ENCODE data around the gene NFIB.

NFIB gene

DNA sequence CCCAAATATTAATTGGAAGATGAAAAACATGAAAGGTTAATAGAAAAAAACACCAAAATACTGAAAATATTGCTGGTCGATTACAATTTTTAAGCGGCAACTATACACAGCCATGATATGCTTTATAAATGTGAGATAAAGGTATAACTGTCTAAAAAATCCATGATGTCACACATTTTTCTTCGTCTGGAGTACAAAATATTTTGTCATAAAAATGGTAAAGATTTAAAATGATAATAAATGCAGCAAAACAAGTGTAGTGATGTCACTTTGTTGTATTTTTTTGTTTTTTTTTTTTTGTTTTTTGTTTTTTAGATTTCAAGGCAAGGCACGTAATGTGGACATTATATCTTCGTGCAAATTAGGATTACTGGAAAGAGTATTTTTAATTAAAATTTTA, 227.4 kb downstream of the NFIB start:
- Mint-ChIP-seq H3K36me3 (ENCODE audit: low read depth) (no peaks in the 10 kb centered on the region), H3K9me3 (no peaks in the 10 kb centered on the region), H3K27me3 (ENCODE audit: low read depth) (no peaks in the 10 kb centered on the region), H3K4me1 (ENCODE audit: low read depth) (no peaks in the 10 kb centered on the region), H3K4me3 (no peak overlapping the region), H3K27ac (no peak overlapping the region)

DNA sequence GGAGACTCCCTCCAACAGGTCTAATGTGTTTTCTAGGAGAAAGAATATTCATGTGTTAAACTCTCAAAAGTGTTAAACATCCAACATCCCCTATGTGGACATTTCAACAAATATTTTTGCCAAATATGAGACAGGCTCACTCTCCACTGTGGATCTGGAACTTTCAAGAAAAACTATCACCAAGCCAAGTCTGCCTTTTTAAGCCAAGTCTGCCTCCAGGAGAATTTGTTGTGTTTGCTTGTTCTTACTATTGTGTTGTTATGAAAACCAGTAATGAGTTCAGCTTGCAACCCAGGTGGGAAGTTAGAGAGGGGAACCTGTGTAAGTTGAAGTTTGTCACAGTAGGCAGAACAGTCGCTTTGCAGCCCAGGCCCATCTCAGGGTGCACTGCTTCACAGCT, 228.1 kb downstream of the NFIB start:
- Mint-ChIP-seq H3K4me1 (ENCODE audit: low read depth) (no peaks in the 10 kb centered on the region), H3K27me3 (ENCODE audit: low read depth) (no peaks in the 10 kb centered on the region), H3K4me3 (no peak overlapping the region), H3K9me3 (no peaks in the 10 kb centered on the region), H3K27ac (no peak overlapping the region), H3K36me3 (ENCODE audit: low read depth) (no peaks in the 10 kb centered on the region)

DNA sequence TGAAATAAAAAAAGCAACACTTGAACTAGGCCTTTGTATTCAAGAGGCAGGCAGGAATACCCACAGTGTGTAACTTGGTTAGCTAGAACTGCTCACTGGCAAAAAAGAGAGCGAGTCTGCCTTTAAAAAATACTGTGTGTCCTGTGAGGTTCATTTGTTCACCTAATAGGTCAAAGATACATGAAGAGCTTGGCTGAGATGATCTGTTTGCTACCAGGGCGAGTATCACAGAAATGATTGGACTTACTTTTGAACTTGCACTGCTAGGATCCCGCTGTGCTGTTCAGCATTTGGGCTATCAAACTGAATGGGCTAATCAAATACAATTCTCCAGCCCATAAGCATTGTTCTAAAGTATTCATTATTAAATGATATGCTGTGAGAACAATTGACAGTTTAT, 229.1 kb downstream of the NFIB start:
- no peaks in the 10 kb centered on the region for H3K27me3 Mint-ChIP-seq (ENCODE audit: low read depth)

DNA sequence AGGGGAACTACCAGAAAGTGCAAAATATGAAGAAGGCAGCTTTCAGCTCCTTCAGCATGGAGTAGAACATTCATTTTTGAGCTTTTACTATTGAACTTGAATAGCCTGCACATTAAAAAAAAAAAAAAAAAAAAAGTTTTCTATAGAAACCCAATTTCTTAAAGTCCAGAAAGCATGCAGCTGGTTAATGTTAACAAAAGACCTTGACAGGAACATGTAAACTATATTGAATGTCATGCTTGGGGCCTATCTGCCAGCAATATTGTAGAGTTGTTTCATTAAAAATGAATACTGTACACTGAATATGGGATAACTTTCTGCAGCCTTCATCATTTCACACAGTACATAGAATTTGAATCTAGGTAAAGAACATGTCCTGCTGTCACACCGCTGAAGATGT, 230.6 kb downstream of the NFIB start:
- H3K9me3 Mint-ChIP-seq = no peaks in the 10 kb centered on the region
- H3K4me3 Mint-ChIP-seq = no peak overlapping the region
- no peak overlapping the region for H3K27ac Mint-ChIP-seq
- no peaks in the 10 kb centered on the region for H3K36me3 Mint-ChIP-seq (ENCODE audit: low read depth)
- no peaks in the 10 kb centered on the region for H3K4me1 Mint-ChIP-seq (ENCODE audit: low read depth)
- no peaks in the 10 kb centered on the region for H3K27me3 Mint-ChIP-seq (ENCODE audit: low read depth)

More for the DNA sequence above, 229.1 kb downstream of the NFIB start:
- H3K36me3 Mint-ChIP-seq (ENCODE audit: low read depth) = no peaks in the 10 kb centered on the region
- no peaks in the 10 kb centered on the region for H3K9me3 Mint-ChIP-seq
- H3K4me1 Mint-ChIP-seq (ENCODE audit: low read depth) = no peaks in the 10 kb centered on the region
- H3K4me3 Mint-ChIP-seq = no peak overlapping the region
- H3K27ac Mint-ChIP-seq = no peak overlapping the region

DNA sequence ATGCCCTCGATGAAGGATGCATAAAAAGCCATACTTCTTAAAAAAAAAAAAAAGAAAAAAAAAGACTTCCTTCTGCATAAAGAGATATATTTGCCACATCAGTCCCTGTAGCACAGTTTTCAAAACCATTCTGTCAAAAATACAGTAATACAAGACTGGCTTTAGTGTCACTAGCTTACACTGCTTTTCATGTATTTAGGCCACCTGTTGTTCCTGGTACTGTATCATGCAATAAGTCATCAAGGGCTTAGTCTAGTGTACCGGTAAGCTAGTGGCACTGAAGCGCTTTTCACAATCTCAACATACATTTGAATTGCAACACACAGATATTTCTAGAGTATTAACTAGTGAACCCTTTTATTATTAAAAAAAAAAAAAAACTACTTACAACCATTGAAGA, 231.2 kb downstream of the NFIB start:
- no peaks in the 10 kb centered on the region for H3K9me3 Mint-ChIP-seq
- H3K27me3 Mint-ChIP-seq (ENCODE audit: low read depth) = no peaks in the 10 kb centered on the region
- H3K4me1 Mint-ChIP-seq (ENCODE audit: low read depth) = no peaks in the 10 kb centered on the region
- H3K36me3 Mint-ChIP-seq (ENCODE audit: low read depth) = no peaks in the 10 kb centered on the region
- no peak overlapping the region for H3K4me3 Mint-ChIP-seq
- H3K27ac Mint-ChIP-seq = no peak overlapping the region

DNA sequence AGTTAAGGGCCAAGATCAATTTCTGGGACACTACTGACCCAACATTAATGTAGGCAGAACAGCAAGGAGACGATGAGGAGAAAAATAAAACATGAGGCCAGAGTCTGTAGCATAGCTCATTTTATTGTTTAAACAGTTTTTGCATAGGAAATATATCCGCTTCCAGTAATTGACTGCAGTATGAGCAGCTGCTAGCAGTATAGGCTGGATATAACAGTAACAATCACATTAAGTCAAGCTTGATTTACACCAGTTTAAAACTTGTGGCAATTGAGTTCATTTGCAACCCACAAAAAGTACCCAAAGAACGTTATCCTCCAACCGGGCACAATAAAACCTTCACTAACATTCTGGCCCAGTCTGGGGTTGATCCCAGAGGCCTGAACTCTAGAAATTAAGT, 232.2 kb downstream of the NFIB start:
- Mint-ChIP-seq H3K9me3 (no peaks in the 10 kb centered on the region), H3K27ac (no peak overlapping the region), H3K4me1 (ENCODE audit: low read depth) (no peaks in the 10 kb centered on the region), H3K36me3 (ENCODE audit: low read depth) (no peaks in the 10 kb centered on the region), H3K4me3 (no peak overlapping the region), H3K27me3 (ENCODE audit: low read depth) (no peaks in the 10 kb centered on the region)

DNA sequence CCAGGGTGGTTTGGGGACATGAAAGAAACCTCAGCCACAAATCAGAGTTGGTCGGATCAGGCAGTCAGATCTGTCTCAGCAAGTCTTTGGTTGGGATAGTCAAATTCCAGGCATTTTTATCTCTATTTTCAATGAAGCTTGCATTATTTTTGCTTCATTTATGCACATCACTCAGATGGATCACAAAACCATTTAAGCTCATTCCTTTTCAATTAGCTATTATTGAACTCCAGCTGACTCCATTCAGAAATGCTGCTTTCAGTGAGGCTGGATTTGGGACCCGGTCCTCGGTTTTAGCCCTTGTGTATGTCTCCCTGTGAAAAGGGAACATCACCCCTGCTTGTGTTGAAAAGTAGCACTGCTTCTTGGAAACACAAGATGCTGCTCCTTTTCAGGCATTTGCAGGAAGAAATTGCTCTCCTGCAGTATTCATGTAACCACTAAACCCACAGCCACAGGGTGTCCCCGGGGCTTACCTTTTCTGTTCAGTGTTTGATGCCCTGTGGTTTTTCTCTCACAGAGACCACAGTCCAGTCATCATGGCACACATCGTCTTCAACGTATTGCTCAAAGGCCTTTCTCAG, 232.9 kb downstream of the NFIB start:
- no peaks in the 10 kb centered on the region for H3K27me3 Mint-ChIP-seq (ENCODE audit: low read depth)
- H3K36me3 Mint-ChIP-seq (ENCODE audit: low read depth) = no peaks in the 10 kb centered on the region
- H3K9me3 Mint-ChIP-seq = no peaks in the 10 kb centered on the region
- no peak overlapping the region for H3K27ac Mint-ChIP-seq
- H3K4me3 Mint-ChIP-seq = no peak overlapping the region
- H3K4me1 Mint-ChIP-seq (ENCODE audit: low read depth) = no peaks in the 10 kb centered on the region

DNA sequence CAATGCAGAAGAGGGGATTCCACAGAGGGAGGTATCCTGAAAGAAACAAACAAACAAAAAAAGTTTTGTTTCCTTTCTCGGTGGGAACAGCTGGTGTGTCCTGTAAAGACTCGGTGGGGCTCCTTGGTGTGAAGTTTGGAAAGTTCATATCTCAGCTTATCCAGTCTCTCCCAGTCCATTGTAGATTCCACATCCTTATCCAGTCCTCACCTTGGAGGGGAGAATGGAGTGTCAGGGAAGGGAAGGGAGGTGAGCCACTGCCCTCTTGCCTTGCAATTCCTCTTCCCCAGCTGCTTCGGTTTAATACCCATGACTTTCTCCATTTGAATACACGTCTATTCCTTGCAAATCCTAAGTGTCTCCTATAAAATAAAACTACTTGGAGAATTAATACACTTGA, 234.5 kb downstream of the NFIB start:
- Mint-ChIP-seq H3K9me3 (no peaks in the 10 kb centered on the region), H3K27me3 (ENCODE audit: low read depth) (no peaks in the 10 kb centered on the region), H3K27ac (no peak overlapping the region), H3K36me3 (ENCODE audit: low read depth) (no peaks in the 10 kb centered on the region), H3K4me1 (ENCODE audit: low read depth) (no peaks in the 10 kb centered on the region), H3K4me3 (no peak overlapping the region)

DNA sequence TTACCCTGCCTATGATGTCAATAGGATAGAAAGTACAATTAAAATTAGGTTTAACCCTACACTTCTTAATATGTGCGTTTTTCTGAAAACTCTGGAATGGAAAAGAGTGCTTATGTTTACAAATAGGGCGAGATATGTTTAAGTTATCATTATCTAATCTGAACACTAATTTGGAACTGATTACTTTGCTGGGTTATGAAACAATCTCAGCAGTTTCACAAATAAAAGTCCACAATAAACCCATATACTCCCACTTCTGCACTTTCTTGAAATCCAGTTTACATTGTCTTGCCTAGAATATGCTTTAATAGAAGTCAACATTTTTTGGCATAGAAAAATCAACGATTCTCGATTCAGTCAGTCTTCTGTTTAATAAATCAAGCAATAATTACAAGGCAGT, 236.3 kb downstream of the NFIB start:
- Mint-ChIP-seq H3K36me3 (ENCODE audit: low read depth) (no peaks in the 10 kb centered on the region), H3K4me1 (ENCODE audit: low read depth) (no peaks in the 10 kb centered on the region), H3K4me3 (no peak overlapping the region), H3K27me3 (ENCODE audit: low read depth) (no peaks in the 10 kb centered on the region), H3K27ac (no peak overlapping the region), H3K9me3 (peaks cover 6% of the 10 kb centered on the region)

DNA sequence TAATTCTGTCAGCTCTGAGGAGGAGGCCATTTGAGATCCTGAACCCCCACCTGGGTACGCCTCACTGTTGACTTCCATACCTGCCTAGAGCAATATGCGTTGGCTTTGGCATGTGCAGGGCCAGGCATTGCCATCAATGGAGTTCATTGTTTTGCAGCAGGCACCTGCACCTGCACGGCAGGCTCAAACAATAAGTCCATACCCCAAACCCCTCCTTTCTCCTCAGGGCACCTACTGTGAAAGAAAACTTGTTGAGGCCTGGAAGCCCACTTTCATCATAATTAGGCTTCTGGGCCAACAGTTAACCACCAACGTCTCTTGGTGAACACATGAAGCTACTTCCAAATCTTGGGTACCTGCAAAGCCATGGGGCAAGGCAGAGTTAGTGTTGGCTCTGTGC, 238.7 kb downstream of the NFIB start:
- Mint-ChIP-seq H3K36me3 (ENCODE audit: low read depth) (no peaks in the 10 kb centered on the region), H3K27me3 (ENCODE audit: low read depth) (no peaks in the 10 kb centered on the region), H3K4me3 (no peak overlapping the region), H3K4me1 (ENCODE audit: low read depth) (no peaks in the 10 kb centered on the region), H3K9me3 (peaks cover 14% of the 10 kb centered on the region), H3K27ac (no peak overlapping the region)

DNA sequence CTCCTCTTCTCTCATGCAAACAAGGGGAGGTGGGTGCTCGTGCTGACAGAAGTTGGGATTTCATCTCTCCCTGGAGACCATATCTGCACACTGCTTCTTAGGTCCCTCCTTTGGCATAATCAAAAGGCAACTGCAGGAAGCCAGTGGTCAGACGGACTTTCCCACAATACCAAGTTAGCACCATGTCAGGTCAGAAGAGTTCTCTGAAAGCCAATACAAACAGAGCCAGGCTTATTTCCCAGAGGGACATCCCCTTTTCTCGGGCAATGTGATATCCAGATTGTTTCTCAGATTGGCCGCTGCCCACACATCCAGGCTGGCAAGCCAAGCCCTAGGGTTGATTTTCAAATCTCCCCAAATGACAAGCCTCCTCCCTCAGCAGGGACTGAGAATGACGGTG, 241.1 kb downstream of the NFIB start:
- no peaks in the 10 kb centered on the region for H3K27me3 Mint-ChIP-seq (ENCODE audit: low read depth)
- no peak overlapping the region for H3K4me3 Mint-ChIP-seq
- no peaks in the 10 kb centered on the region for H3K36me3 Mint-ChIP-seq (ENCODE audit: low read depth)
- H3K4me1 Mint-ChIP-seq (ENCODE audit: low read depth) = no peaks in the 10 kb centered on the region
- H3K9me3 Mint-ChIP-seq = peaks cover 18% of the 10 kb centered on the region
- H3K27ac Mint-ChIP-seq = no peak overlapping the region

DNA sequence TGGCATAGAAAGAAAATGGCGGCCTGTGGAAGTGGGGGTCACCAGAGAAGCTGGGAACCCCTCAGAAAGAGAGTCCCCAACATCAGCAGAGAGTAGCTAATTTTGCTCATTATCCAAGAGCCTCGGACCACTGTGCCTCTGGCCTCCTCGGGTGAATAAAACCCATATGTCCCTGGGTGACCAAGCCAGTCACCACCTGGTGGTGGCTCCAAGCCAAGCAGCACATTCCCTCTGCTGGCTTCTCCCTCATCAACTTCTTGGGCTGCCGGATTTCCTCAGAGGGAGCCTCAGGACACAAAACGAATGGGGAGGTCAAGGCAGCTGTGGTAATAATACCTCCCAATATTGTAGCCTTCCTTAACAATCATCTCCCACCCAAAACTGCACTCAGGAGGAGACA, 242.5 kb downstream of the NFIB start:
- Mint-ChIP-seq H3K27ac (no peak overlapping the region), H3K4me1 (ENCODE audit: low read depth) (no peaks in the 10 kb centered on the region), H3K4me3 (no peak overlapping the region), H3K27me3 (ENCODE audit: low read depth) (no peaks in the 10 kb centered on the region), H3K9me3 (peaks cover 18% of the 10 kb centered on the region), H3K36me3 (ENCODE audit: low read depth) (no peaks in the 10 kb centered on the region)

DNA sequence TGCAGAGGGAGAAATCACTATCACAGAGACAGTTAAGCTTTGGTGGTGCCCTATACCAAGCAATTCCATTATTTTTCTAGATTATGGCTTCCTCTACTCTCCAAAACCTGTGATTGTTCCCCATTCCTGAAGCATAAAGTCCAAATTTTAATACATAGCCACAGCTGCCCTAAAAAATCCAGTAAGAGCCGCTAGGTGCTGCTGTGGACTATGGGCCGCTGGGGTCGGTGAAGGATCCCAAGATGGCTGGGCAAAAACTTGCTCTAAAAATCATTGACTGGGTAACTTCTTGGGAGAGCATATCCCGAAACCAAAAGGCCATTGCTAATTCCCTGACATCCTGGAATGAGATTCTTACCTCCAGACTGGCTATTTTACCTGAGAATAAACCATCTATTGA, 245.3 kb downstream of the NFIB start:
- Mint-ChIP-seq H3K4me1 (ENCODE audit: low read depth) (no peaks in the 10 kb centered on the region), H3K27me3 (ENCODE audit: low read depth) (no peaks in the 10 kb centered on the region), H3K36me3 (ENCODE audit: low read depth) (no peaks in the 10 kb centered on the region), H3K9me3 (peaks cover 15% of the 10 kb centered on the region), H3K4me3 (no peak overlapping the region), H3K27ac (no peak overlapping the region)

DNA sequence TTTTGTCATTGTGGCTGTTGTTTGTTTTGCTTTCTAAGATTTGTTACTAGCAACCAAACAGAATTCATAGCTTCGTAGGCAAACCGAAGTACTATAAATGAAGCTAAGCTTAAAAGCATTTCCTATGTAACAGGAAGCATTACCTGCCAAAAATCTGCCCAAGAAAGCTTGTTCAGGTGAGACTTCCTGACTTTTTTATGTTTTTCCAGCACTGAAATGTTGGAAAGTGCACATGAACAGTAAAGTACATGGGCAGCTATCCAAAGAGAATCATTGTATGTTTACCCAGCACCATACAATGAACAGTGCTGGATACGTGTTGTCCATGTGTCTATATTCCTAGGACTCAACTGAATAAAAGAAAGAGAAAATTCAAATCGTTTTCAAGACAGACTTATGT, 247.1 kb downstream of the NFIB start:
- H3K4me3 Mint-ChIP-seq = no peak overlapping the region
- H3K9me3 Mint-ChIP-seq = peaks cover 12% of the 10 kb centered on the region
- H3K36me3 Mint-ChIP-seq (ENCODE audit: low read depth) = no peaks in the 10 kb centered on the region
- no peaks in the 10 kb centered on the region for H3K27me3 Mint-ChIP-seq (ENCODE audit: low read depth)
- H3K27ac Mint-ChIP-seq = no peak overlapping the region
- H3K4me1 Mint-ChIP-seq (ENCODE audit: low read depth) = no peaks in the 10 kb centered on the region

DNA sequence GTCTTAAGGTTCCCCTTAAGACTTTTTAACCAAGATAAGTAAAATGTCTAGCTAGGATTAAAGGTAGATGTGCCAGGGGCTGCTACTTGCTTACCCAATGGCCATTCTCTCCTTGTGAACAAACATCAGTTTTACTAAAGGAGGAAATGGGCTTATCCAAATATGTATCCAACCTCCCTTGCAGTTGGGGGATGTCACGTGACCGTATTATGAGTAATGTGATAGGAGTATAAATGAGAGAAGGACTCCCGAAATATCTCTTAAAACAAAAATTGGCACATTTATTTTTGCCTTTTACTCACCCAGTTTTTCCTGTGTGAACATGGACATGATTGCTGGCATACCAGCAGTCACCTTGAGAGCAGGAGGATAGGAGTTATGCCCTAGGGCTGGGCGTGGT, 247.9 kb downstream of the NFIB start:
- no peak overlapping the region for H3K27ac Mint-ChIP-seq
- no peak overlapping the region for H3K4me3 Mint-ChIP-seq
- no peaks in the 10 kb centered on the region for H3K27me3 Mint-ChIP-seq (ENCODE audit: low read depth)
- no peaks in the 10 kb centered on the region for H3K4me1 Mint-ChIP-seq (ENCODE audit: low read depth)
- H3K36me3 Mint-ChIP-seq (ENCODE audit: low read depth) = no peaks in the 10 kb centered on the region
- peaks cover 10% of the 10 kb centered on the region for H3K9me3 Mint-ChIP-seq

DNA sequence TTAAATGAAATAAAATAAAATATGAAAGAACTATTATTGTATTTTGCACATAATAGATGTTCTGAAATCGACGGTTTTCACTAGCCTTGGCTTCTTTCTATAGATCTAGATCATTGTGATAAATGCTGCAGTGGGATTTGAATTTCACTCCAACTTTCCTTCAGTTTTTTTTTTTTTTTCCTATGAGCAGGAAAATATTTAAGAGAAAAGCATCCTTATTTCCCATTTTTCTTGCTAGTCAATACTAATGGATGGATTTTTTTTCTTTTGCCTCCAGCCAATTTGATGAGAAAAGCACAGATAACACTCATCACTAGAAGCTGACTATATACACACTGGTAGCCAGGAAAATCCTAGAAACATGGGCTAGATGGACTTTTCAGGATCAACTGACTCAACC, 249.0 kb downstream of the NFIB start:
- H3K4me3 Mint-ChIP-seq = no peak overlapping the region
- no peak overlapping the region for H3K27ac Mint-ChIP-seq
- no peaks in the 10 kb centered on the region for H3K27me3 Mint-ChIP-seq (ENCODE audit: low read depth)
- no peaks in the 10 kb centered on the region for H3K36me3 Mint-ChIP-seq (ENCODE audit: low read depth)
- H3K4me1 Mint-ChIP-seq (ENCODE audit: low read depth) = no peaks in the 10 kb centered on the region
- peaks cover 4% of the 10 kb centered on the region for H3K9me3 Mint-ChIP-seq
